BJ (cell line): ENCODE measurements around the gene MPHOSPH8. TPM values are rescaled to one million over a fixed set of nuclear protein-coding genes. Genes with fewer than 3 reads are reported as not detected.

Experiments
- CTCF ChIA-PET: fragments of 350-600 bp; formaldehyde crosslinking; extraction: SDS; loops from one replicate; lab custom pipeline; 2021; ENCODE audit warnings: antibody characterized with exemption, inconsistent platforms; lab: Yijun Ruan, JAX
- POLR2A ChIA-PET: fragments of 300-600 bp; sonication (Branson Sonifier 250); formaldehyde crosslinking; extraction: SDS; loops from one replicate; lab custom pipeline; 2021; ENCODE audit warnings: antibody characterized with exemption; lab: Charles Lee
- DNase-seq: peaks from one replicate; pipeline ENCODE4 v3.0.0-alpha.2; 2011; ENCODE audit warnings: low read depth
- H3K27me3 ChIP-seq: 2 replicates; pipeline ENCODE4 v1.6.0; 2011; ENCODE audit warnings: low read length; ENCODE audit not compliant: control insufficient read depth, insufficient read depth
- H3K36me3 ChIP-seq: 2 replicates; pipeline ENCODE4 v1.5.1; 2011; ENCODE audit warnings: low read length; ENCODE audit not compliant: control insufficient read depth, insufficient read depth
- H3K4me3 ChIP-seq: 2 replicates; pipeline ENCODE4 v1.5.1; 2011; ENCODE audit warnings: low read depth, mild to moderate bottlenecking, control low read depth, low read length
- CTCF ChIP-seq: IDR thresholded peaks from 2 replicates; pipeline ENCODE4 v1.5.1; 2011; ENCODE audit warnings: low read depth, mild to moderate bottlenecking, control low read depth, inconsistent platforms, low read length, moderate library complexity; ENCODE audit not compliant: insufficient read depth
- polyA plus RNA-seq: library from polyadenylated mRNA; depleted of rRNA; stranded (reverse); fragments of >200 nt; gene quantifications from 2 replicates; pipeline ENCODE4 v1.2.3, GENCODE V29; 2011

The MPHOSPH8 gene
- polyA plus RNA-seq, 1 experiment: 12.3 TPM

GRCh38 chr13:19670147-19670546, 36.7 kb downstream of the MPHOSPH8 start:
- Histone ChIP-seq H3K4me3 (no peak overlapping the region), H3K27me3 (no peaks in the 10 kb centered on the region), H3K36me3 (peaks cover 24% of the 10 kb centered on the region)
- DNase-seq: no peak
- no peak for TF ChIP-seq CTCF
- POLR2A ChIA-PET: no interaction called here
- CTCF ChIA-PET: interaction anchor here (0.6 kb wide), 1 partner anchor 1848 kb away, joined by 3 read pairs; no protein-coding TSS in a partner anchor

- Histone ChIP-seq H3K27me3 (no peaks in the 10 kb centered on the region), H3K36me3 (peaks cover 17% of the 10 kb centered on the region), H3K4me3 (no peak overlapping the region)
- no peak for TF ChIP-seq CTCF
- no peak for DNase-seq
- CTCF ChIA-PET: no interaction called here
- POLR2A ChIA-PET: no interaction called here
Measured at GRCh38 chr13:19672990-19673389, 39.5 kb downstream of the MPHOSPH8 start.

- TF ChIP-seq CTCF: no peak
- CTCF ChIA-PET: no interaction called here
- no peak for DNase-seq
- Histone ChIP-seq H3K4me3 (no peak overlapping the region), H3K36me3 (peaks cover 17% of the 10 kb centered on the region), H3K27me3 (no peaks in the 10 kb centered on the region)
- POLR2A ChIA-PET: no interaction called here
Measured at GRCh38 chr13:19673473-19674430, 40.3 kb downstream of the MPHOSPH8 start.

- Histone ChIP-seq H3K4me3 (no peak overlapping the region), H3K36me3 (peaks cover 12% of the 10 kb centered on the region), H3K27me3 (no peaks in the 10 kb centered on the region)
- TF ChIP-seq CTCF: no peak
- DNase-seq: no peak
- POLR2A ChIA-PET: no interaction called here
- CTCF ChIA-PET: no interaction called here
Measured at GRCh38 chr13:19674898-19675297, 41.4 kb downstream of the MPHOSPH8 start.

GRCh38 chr13:19676168-19676567, 42.7 kb downstream of the MPHOSPH8 start:
- POLR2A ChIA-PET: interaction anchor here (0.6 kb wide), 1 partner anchor 169 kb away, joined by 3 read pairs; no protein-coding TSS in a partner anchor
- H3K36me3 ChIP-seq: peaks cover 9% of the 10 kb centered on the region
- H3K4me3 ChIP-seq: no peak overlapping the region
- no peak for DNase-seq
- CTCF ChIA-PET: no interaction called here
- H3K27me3 ChIP-seq: no peaks in the 10 kb centered on the region
- TF ChIP-seq CTCF: no peak
